GM12864 (cell line): ENCODE data around the gene TMEM47.

Experiments
- DNase-seq: peaks from one replicate; pipeline ENCODE4 v3.0.0-alpha.2; 2011; ENCODE audit warnings: low read depth
- H3K4me3 ChIP-seq: 2 replicates; pipeline ENCODE4 v1.5.1; 2011; ENCODE audit warnings: mild to moderate bottlenecking, low read depth, low read length, control low read depth
- CTCF ChIP-seq: IDR thresholded peaks from 2 replicates; pipeline ENCODE4 v1.5.1; 2011; ENCODE audit warnings: low read depth, mild to moderate bottlenecking, moderate library complexity, low read length, control low read depth, inconsistent platforms; ENCODE audit errors: missing control alignments

TMEM47 gene

GRCh38 chrX:34632384-34632783 lies 24.7 kb downstream of the TMEM47 start:
- H3K4me3 ChIP-seq: no peak overlapping the region
- DNase-seq: no peak
- TF ChIP-seq CTCF: no peak

GRCh38 chrX:34631479-34632220 lies 25.4 kb downstream of the TMEM47 start:
- no peak for TF ChIP-seq CTCF
- H3K4me3 ChIP-seq: no peak overlapping the region
- no peak for DNase-seq

GRCh38 chrX:34629572-34629971 lies 27.5 kb downstream of the TMEM47 start:
- no peak for DNase-seq
- TF ChIP-seq CTCF: no peak
- H3K4me3 ChIP-seq: no peak overlapping the region

GRCh38 chrX:34624416-34624815 lies 32.7 kb downstream of the TMEM47 start:
- no peak for DNase-seq
- H3K4me3 ChIP-seq: no peak overlapping the region

GRCh38 chrX:34619920-34620319 lies 37.2 kb downstream of the TMEM47 start:
- no peak for DNase-seq
- no peak overlapping the region for H3K4me3 ChIP-seq
- no peak for TF ChIP-seq CTCF

More at GRCh38 chrX:34624416-34624815, 32.7 kb downstream of the TMEM47 start:
- no peak for TF ChIP-seq CTCF

GRCh38 chrX:34612036-34612435 lies 45.0 kb downstream of the TMEM47 start:
- TF ChIP-seq CTCF: no peak
- no peak for DNase-seq
- H3K4me3 ChIP-seq: no peak overlapping the region

GRCh38 chrX:34598362-34598761 lies 58.7 kb downstream of the TMEM47 start:
- no peak for DNase-seq
- no peak overlapping the region for H3K4me3 ChIP-seq
- no peak for TF ChIP-seq CTCF
